ENCODE data around the gene XRN2. TPM values are rescaled to one million over a fixed set of nuclear protein-coding genes. Genes with fewer than 3 reads are reported as not detected.

The XRN2 gene
- 67.3 TPM for polyA plus RNA-seq (2013, experiment 1 of 2; ENCODE audit: insufficient read length)
- 66.2 TPM for polyA plus RNA-seq (2013, experiment 2 of 2; ENCODE audit: insufficient read length)

GRCh38 chr20:21303061-21303871 lies at the start of gene XRN2:
XRN2 (plus strand) TSS chr20:21303331; CDS start chr20:21303399, 68 bp downstream.
- peak; percentile 95 for DNase-seq

GRCh38 chr20:21257192-21257591 lies 45.9 kb upstream of the XRN2 start:
- no peak for DNase-seq

GRCh38 chr20:21258411-21258810 lies 44.7 kb upstream of the XRN2 start:
- no peak for DNase-seq

- DNase-seq = no peak
Observed at GRCh38 chr20:21259346-21259745, 43.8 kb upstream of the XRN2 start.

- DNase-seq = no peak
Observed at GRCh38 chr20:21262812-21263211, 40.3 kb upstream of the XRN2 start.

GRCh38 chr20:21265261-21266190 lies 37.6 kb upstream of the XRN2 start:
- DNase-seq = no peak

- no peak for DNase-seq
Observed at GRCh38 chr20:21266191-21266536, 37.0 kb upstream of the XRN2 start.

GRCh38 chr20:21269772-21270171 lies 33.4 kb upstream of the XRN2 start:
- DNase-seq = no peak

GRCh38 chr20:21270806-21271205 lies 32.3 kb upstream of the XRN2 start:
- no peak for DNase-seq

- DNase-seq = peak; percentile 7
Observed at GRCh38 chr20:21272279-21272678, 30.9 kb upstream of the XRN2 start.

GRCh38 chr20:21272679-21273078 lies 30.5 kb upstream of the XRN2 start:
- no peak for DNase-seq

GRCh38 chr20:21273755-21274386 lies 29.3 kb upstream of the XRN2 start:
- no peak for DNase-seq

GRCh38 chr20:21278829-21279228 lies 24.3 kb upstream of the XRN2 start:
- DNase-seq = no peak

GRCh38 chr20:21279706-21280521 lies 23.2 kb upstream of the XRN2 start:
- DNase-seq = no peak

- DNase-seq = no peak
Observed at GRCh38 chr20:21280522-21281016, 22.6 kb upstream of the XRN2 start.

- no peak for DNase-seq
Observed at GRCh38 chr20:21286775-21287174, 16.4 kb upstream of the XRN2 start.

- no peak for DNase-seq
Observed at GRCh38 chr20:21288587-21289370, 14.4 kb upstream of the XRN2 start.

GRCh38 chr20:21289651-21290050 lies 13.5 kb upstream of the XRN2 start:
- DNase-seq = no peak

GRCh38 chr20:21291026-21291425 lies 12.1 kb upstream of the XRN2 start:
- no peak for DNase-seq

- DNase-seq = no peak
Observed at GRCh38 chr20:21294755-21295154, 8.4 kb upstream of the XRN2 start.
